DOHH2 (cell line): ENCODE measurements around the gene MED13L.

Experiments used
- H3F3A ChIP-seq: fragments of 200-600 bp; sonication (generic), shearing (Covaris generic); 2 replicates; pipeline ENCODE4 v1.6.0; 2016; ENCODE audit warnings: antibody characterized with exemption, mild to moderate bottlenecking; ENCODE audit not compliant: control insufficient read depth, insufficient read depth
- H3K27ac ChIP-seq: fragments of 200-600 bp; sonication (generic); 2 replicates; pipeline ENCODE4 v1.5.1; 2014; ENCODE audit warnings: low read depth, mild to moderate bottlenecking, low read length, moderate library complexity
- H3K27me3 ChIP-seq: fragments of 200-600 bp; sonication (generic); 2 replicates; pipeline ENCODE4 v1.6.1; 2014; ENCODE audit warnings: mild to moderate bottlenecking, low read length, mixed read lengths; ENCODE audit not compliant: control insufficient read depth
- H3K36me3 ChIP-seq: fragments of 200-600 bp; sonication (generic); 2 replicates; pipeline ENCODE4 v1.6.1; 2014; ENCODE audit warnings: mild to moderate bottlenecking, low read length, moderate library complexity, mixed read lengths; ENCODE audit not compliant: control insufficient read depth
- H3K4me1 ChIP-seq: fragments of 200-600 bp; sonication (generic); 2 replicates; pipeline ENCODE4 v1.6.1; 2014; ENCODE audit warnings: mild to moderate bottlenecking, low read length, mixed read lengths; ENCODE audit not compliant: control insufficient read depth
- H3K4me2 ChIP-seq: fragments of 200-600 bp; sonication (generic); 2 replicates; pipeline ENCODE4 v1.6.0; 2014; ENCODE audit warnings: mild to moderate bottlenecking, low read length, moderate library complexity
- H3K4me3 ChIP-seq: fragments of 200-600 bp; sonication (generic); 2 replicates; pipeline ENCODE4 v1.5.1; 2014; ENCODE audit warnings: mild to moderate bottlenecking, low read length, mixed read lengths
- H3K79me2 ChIP-seq: fragments of 200-600 bp; sonication (generic); 2 replicates; pipeline ENCODE4 v1.6.1; 2014; ENCODE audit warnings: mild to moderate bottlenecking, low read length, mixed read lengths; ENCODE audit not compliant: control insufficient read depth
- H3K9me2 ChIP-seq: fragments of 200-600 bp; sonication (generic); replicated peaks from 2 replicates; pipeline ENCODE4 v1.6.1; 2014; ENCODE audit warnings: mild to moderate bottlenecking, low read length, mixed read lengths; ENCODE audit not compliant: control insufficient read depth
- H3K9me3 ChIP-seq: fragments of 200-600 bp; sonication (generic); 2 replicates; pipeline ENCODE4 v1.6.1; 2014; ENCODE audit warnings: antibody characterized with exemption, low read length, mixed read lengths; ENCODE audit not compliant: control insufficient read depth, insufficient read depth
- H4K20me1 ChIP-seq: fragments of 200-600 bp; sonication (generic); 2 replicates; pipeline ENCODE4 v1.6.0; 2014; ENCODE audit warnings: low read depth, mild to moderate bottlenecking, antibody characterized with exemption, low read length, moderate library complexity; ENCODE audit not compliant: control insufficient read depth, insufficient read depth
- EZH2phosphoT487 ChIP-seq: fragments of 200-600 bp; sonication (generic); IDR thresholded peaks from 2 replicates; pipeline ENCODE4 v1.6.1; 2017; ENCODE audit warnings: borderline replicate concordance, mild to moderate bottlenecking, antibody characterized with exemption, low read length, moderate library complexity, mixed read lengths
- TF ChIP-seq, protein P1 (sequence below): fragments of 200-600 bp; sonication (generic); IDR thresholded peaks from one replicate; pipeline ENCODE4 v1.5.1; 2014; ENCODE audit warnings: antibody characterized with exemption, mild to moderate bottlenecking, low read depth, low read length; ENCODE audit not compliant: poor library complexity, severe bottlenecking

The MED13L gene

DNA sequence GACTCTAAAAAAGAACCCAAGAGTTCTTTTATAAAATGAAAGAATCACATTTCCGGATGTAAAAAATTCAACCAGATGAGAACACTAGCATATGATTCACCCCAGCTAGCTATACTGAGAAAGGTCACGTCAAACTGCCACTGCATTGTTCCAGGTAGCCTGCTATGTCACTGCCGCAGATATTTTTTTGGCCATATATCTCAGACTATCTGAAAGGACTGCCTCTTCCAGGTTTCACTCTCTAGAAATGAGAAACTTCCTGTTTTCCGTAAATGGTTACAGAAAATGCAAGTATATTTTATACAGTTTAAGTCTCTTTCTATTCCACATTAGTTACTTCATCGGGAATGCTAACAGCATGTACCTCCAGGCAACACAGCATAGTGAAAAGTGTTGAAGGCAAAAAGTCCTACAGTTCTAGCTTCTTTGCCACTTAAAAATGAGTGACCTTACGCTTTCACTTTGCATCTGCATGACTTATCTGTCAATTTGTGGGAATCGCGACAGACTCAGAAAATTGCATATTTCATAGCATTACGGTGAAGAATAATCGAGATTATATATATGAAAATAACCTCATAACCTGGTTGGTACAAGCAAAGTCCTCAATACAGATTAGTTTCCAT lies 105.2 kb downstream of the MED13L start:
- peaks cover 6% of the 10 kb centered on the region for H3K4me1 ChIP-seq
- peaks cover 5% of the 10 kb centered on the region; the same call in 1 of the 2 replicates for H4K20me1 ChIP-seq
- H3K27me3 ChIP-seq: no peaks in the 10 kb centered on the region
- no peak overlapping the region for H3K27ac ChIP-seq
- peaks cover 44% of the 10 kb centered on the region for H3K79me2 ChIP-seq
- no peaks in the 10 kb centered on the region for H3K36me3 ChIP-seq
- peak overlapping the region; percentile 15; the same call in 1 of the 2 replicates for H3K4me2 ChIP-seq
- no peak for TF ChIP-seq EZH2phosphoT487
- TF ChIP-seq, protein P1, sequence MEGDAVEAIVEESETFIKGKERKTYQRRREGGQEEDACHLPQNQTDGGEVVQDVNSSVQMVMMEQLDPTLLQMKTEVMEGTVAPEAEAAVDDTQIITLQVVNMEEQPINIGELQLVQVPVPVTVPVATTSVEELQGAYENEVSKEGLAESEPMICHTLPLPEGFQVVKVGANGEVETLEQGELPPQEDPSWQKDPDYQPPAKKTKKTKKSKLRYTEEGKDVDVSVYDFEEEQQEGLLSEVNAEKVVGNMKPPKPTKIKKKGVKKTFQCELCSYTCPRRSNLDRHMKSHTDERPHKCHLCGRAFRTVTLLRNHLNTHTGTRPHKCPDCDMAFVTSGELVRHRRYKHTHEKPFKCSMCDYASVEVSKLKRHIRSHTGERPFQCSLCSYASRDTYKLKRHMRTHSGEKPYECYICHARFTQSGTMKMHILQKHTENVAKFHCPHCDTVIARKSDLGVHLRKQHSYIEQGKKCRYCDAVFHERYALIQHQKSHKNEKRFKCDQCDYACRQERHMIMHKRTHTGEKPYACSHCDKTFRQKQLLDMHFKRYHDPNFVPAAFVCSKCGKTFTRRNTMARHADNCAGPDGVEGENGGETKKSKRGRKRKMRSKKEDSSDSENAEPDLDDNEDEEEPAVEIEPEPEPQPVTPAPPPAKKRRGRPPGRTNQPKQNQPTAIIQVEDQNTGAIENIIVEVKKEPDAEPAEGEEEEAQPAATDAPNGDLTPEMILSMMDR: no peak
- H3K4me3 ChIP-seq: no peak overlapping the region
- H3F3A ChIP-seq: no peaks in the 10 kb centered on the region
- no peaks in the 10 kb centered on the region for H3K9me2 ChIP-seq
- H3K9me3 ChIP-seq: no peaks in the 10 kb centered on the region

DNA sequence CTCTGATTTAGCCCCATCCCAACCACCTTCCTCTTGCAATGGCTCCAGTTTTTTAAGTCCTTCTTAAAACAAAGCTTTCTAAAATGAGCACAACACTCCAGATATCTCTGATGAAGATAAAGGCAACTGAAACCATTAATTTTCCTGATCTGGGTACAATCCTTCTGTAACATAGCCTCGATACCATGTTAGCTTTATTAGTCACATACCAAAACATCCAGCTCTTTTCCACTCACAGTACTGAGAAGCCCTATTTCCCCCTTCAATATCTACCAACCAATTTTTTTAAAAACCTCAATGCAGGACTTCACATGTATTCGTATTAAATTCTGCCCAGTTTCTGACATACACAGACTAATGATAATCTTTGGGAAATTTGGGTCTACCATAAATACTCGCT lies 105.9 kb downstream of the MED13L start:
- Histone ChIP-seq H3K9me3 (no peaks in the 10 kb centered on the region), H3K27me3 (no peaks in the 10 kb centered on the region), H3K27ac (no peak overlapping the region), H4K20me1 (peaks cover 5% of the 10 kb centered on the region; the same call in 1 of the 2 replicates), H3K4me1 (peaks cover 6% of the 10 kb centered on the region), H3K36me3 (no peaks in the 10 kb centered on the region), H3K79me2 (peaks cover 38% of the 10 kb centered on the region), H3K9me2 (no peaks in the 10 kb centered on the region), H3K4me2 (no peak overlapping the region), H3K4me3 (no peak overlapping the region), H3F3A (no peaks in the 10 kb centered on the region)
- TF ChIP-seq EZH2phosphoT487: no peak
- TF ChIP-seq, protein P1: no peak

DNA sequence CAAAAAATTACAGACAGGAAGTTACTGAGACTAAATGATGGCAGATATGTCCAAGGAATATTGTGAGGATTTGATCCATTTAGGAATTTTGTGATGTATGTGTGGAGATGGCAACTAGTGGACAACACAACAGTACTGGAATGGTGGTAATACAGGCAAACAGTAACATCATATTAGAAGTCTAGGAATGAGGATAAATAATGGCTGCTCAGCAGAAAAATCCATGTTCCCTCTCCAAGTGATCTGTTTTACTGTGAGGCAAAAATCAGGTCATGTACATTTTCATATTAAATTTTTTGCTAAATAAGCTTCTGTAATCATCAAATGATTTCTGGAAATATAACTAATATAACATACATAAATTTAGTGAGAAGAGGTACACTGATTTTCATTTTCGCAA lies 108.4 kb downstream of the MED13L start:
- Histone ChIP-seq H3K36me3 (no peaks in the 10 kb centered on the region), H3F3A (no peaks in the 10 kb centered on the region), H3K9me3 (no peaks in the 10 kb centered on the region), H3K27ac (no peak overlapping the region), H3K4me2 (no peak overlapping the region), H3K9me2 (no peaks in the 10 kb centered on the region), H3K27me3 (no peaks in the 10 kb centered on the region), H3K4me3 (no peak overlapping the region), H3K79me2 (peaks cover 29% of the 10 kb centered on the region), H4K20me1 (peaks cover 5% of the 10 kb centered on the region; the same call in 1 of the 2 replicates), H3K4me1 (peaks cover 6% of the 10 kb centered on the region)
- TF ChIP-seq EZH2phosphoT487: no peak
- TF ChIP-seq, protein P1: no peak
